Measurements from ENCODE around the gene P2RX6. TPM values are rescaled to one million over a fixed set of nuclear protein-coding genes. Genes with fewer than 3 reads are reported as not detected.

Gene P2RX6
- total and polyA plus RNA-seq, 9 of the 15 experiments (the other 6 are each of a cell fraction or from before 2014, with no cell fraction given) = 0.01 to 3.9 (median 1.5) TPM; not detected in 1

- TF ChIP-seq CLOCK (CRISPR knock-in tag; IDR thresholded peaks at IDR 0.05; ENCODE audit: borderline replicate concordance) (no peak), ESRRA (IDR thresholded peaks at IDR 0.05; ENCODE audit: borderline replicate concordance, low read depth) (no peak), ZNF217 (CRISPR knock-in tag; IDR thresholded peaks at IDR 0.05) (no peak), ZNF707 (CRISPR knock-in tag; conservative IDR thresholded peaks at IDR 0.05) (0 out of 2 replicates have a peak, but pooled peaks have one; percentile 22), MECOM (CRISPR knock-in tag; IDR thresholded peaks at IDR 0.05) (no peak), NCOR1 (IDR thresholded peaks at IDR 0.05) (no peak), KDM2B (CRISPR knock-in tag; IDR thresholded peaks at IDR 0.05) (0 out of 2 replicates have a peak, but pooled peaks have one; percentile 32), PRPF4 (IDR thresholded peaks at IDR 0.05; ENCODE audit: insufficient read depth, low read depth, low read length, poor library complexity, severe bottlenecking) (no peak), OTX1 (CRISPR knock-in tag; IDR thresholded peaks at IDR 0.05) (peak; percentile 16; the same call in 1 of the 2 replicates), KLF16 (IDR thresholded peaks at IDR 0.05) (no peak), PHTF2 (CRISPR knock-in tag; IDR thresholded peaks at IDR 0.05) (no peak), HBP1 (CRISPR knock-in tag; IDR thresholded peaks at IDR 0.05) (no peak), ZNF165 (CRISPR knock-in tag; IDR thresholded peaks at IDR 0.05; ENCODE audit: borderline replicate concordance) (peak; percentile 59; the same call in 1 of the 2 replicates), RB1 (IDR thresholded peaks at IDR 0.05; ENCODE audit: low read depth) (no peak), PRMT5 (CRISPR knock-in tag; IDR thresholded peaks at IDR 0.05) (no peak), RBM25 (IDR thresholded peaks at IDR 0.05; ENCODE audit: low read depth, low read length, severe bottlenecking) (no peak), NCOA2 (IDR thresholded peaks at IDR 0.05; ENCODE audit: partially characterized antibody in 2 of 2) (no peak), ZHX1 (conservative IDR thresholded peaks at IDR 0.05; ENCODE audit: low read length) (no peak), TAF7 (tag; IDR thresholded peaks at IDR 0.05) (0 out of 2 replicates have a peak, but pooled peaks have one; percentile 26), CBX1 (IDR thresholded peaks at IDR 0.05; ENCODE audit: low read depth) (no peak), ATF2 (CRISPR knock-in tag; IDR thresholded peaks at IDR 0.05) (no peak)
Measured at GRCh38 chr22:20980938-20981722, 33.8 kb upstream of the P2RX6 start (continued).

Measured in K562 (cell line).